Adipocyte (in vitro differentiated cells): ENCODE results near the gene DAPP1.

Source experiments
- DNase-seq: peaks from one replicate; pipeline ENCODE4 v3.0.0-alpha.2; 2015; ENCODE audit warnings: low read depth
- H3K27me3 ChIP-seq: replicated peaks from 2 replicates; pipeline ENCODE4 v1.7.0; 2013; ENCODE audit warnings: mild to moderate bottlenecking, low read length, moderate library complexity; ENCODE audit not compliant: control insufficient read depth, insufficient read depth
- H3K36me3 ChIP-seq: 2 replicates; pipeline ENCODE4 v1.7.0; 2013; ENCODE audit warnings: low read length, mild to moderate bottlenecking, moderate library complexity; ENCODE audit not compliant: control insufficient read depth, insufficient read depth, severe bottlenecking
- H3K4me1 ChIP-seq: 2 replicates; pipeline ENCODE4 v1.7.0; 2013; ENCODE audit warnings: mild to moderate bottlenecking, low read length, moderate library complexity; ENCODE audit not compliant: control insufficient read depth, insufficient read depth
- H3K4me3 ChIP-seq: 2 replicates; pipeline ENCODE4 v1.7.0; 2013; ENCODE audit warnings: mild to moderate bottlenecking, low read length, moderate library complexity
- H3K9ac ChIP-seq: 2 replicates; pipeline ENCODE4 v1.7.0; 2013; ENCODE audit warnings: mild to moderate bottlenecking, low read length, moderate library complexity
- H3K9me3 ChIP-seq: 2 replicates; pipeline ENCODE4 v1.7.0; 2013; ENCODE audit warnings: mild to moderate bottlenecking, low read length, moderate library complexity; ENCODE audit not compliant: control insufficient read depth

Gene DAPP1

DNA sequence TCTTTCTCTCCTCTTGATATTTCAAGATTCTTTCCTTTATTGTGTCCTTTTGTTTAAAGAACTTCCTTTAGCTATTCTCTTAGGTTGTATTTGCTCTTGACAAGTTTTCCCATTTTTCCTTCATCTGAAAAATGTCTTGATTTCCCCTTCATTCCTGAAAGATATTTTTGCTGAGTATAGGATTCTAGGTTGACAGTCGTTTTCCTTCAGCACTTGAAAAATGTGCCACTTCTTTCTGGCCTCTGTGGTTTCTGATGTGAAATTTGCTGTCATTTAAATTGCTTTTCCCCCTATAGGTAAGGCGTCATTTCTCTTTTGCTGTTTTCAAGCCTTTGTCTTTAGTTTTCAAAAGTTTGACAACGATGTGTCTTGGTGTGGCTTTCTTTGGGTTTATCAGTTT lies 100.9 kb downstream of the DAPP1 start:
- peaks cover 7% of the 10 kb centered on the region for H3K9me3 ChIP-seq
- no peak overlapping the region for H3K4me3 ChIP-seq
- peaks cover 63% of the 10 kb centered on the region for H3K36me3 ChIP-seq
- no peaks in the 10 kb centered on the region for H3K4me1 ChIP-seq
- no peaks in the 10 kb centered on the region for H3K27me3 ChIP-seq
- no peak overlapping the region for H3K9ac ChIP-seq
- no peak for DNase-seq

DNA sequence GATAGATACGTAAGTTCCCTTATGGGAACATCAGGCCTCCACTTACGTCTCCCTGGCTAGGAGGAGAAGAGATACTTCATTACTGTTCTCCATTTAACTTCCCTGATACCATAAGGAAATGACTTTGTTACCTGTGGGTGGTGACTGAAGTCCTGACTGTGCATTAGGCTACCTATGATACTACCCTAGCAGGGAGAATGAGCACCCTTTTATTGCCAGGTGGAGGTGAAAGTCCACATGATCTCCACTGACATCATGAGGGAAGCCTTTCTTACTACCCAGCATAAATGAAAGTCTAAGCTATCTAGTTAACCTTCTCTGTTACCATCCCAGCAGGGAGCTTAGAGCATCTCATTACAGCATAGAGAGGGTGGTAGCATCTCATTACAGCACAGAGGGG lies 102.0 kb downstream of the DAPP1 start:
- no peaks in the 10 kb centered on the region for H3K4me1 ChIP-seq
- no peak overlapping the region for H3K4me3 ChIP-seq
- DNase-seq = no peak
- peaks cover 65% of the 10 kb centered on the region for H3K36me3 ChIP-seq
- H3K9ac ChIP-seq = no peak overlapping the region
- H3K27me3 ChIP-seq = no peaks in the 10 kb centered on the region
- peaks cover 7% of the 10 kb centered on the region for H3K9me3 ChIP-seq
